NB4 (cell line): Measurements from ENCODE around the gene NCOA1.

Experiments
- POLR2A ChIP-seq: IDR thresholded peaks from 2 replicates; pipeline ENCODE4 v1.6.1; 2011; ENCODE audit warnings: mild to moderate bottlenecking; ENCODE audit not compliant: insufficient read length; ENCODE audit errors: extremely low read depth
- TF ChIP-seq, protein P1 (sequence below): IDR thresholded peaks from one replicate; pipeline ENCODE4 v1.5.1; 2012; ENCODE audit warnings: low read depth, low read length
- TF ChIP-seq, protein P2 (sequence below): IDR thresholded peaks from 2 replicates; pipeline ENCODE4 v1.6.1; 2011; ENCODE audit warnings: low read depth, low read length

DNA sequence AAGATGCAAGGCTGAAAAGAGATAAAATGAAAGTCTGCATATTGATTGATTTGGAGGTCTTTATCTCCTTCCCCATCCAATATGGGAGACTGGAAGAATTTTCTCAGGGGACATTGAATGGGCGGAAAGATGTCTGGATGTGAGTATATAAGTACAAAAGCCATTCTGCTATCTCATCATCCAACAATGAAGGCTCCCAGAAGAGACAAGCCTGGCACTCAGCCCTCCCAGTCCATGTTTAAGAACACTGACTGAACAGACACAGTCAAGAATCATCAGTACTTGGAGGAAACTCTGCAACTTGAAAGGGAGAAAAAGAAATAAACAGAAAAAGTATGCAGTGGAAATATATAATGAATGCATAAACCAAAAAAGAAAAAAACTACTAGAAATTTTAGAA is 221.2 kb downstream of the NCOA1 start:
- no peak for TF ChIP-seq POLR2A
- TF ChIP-seq, protein P1, sequence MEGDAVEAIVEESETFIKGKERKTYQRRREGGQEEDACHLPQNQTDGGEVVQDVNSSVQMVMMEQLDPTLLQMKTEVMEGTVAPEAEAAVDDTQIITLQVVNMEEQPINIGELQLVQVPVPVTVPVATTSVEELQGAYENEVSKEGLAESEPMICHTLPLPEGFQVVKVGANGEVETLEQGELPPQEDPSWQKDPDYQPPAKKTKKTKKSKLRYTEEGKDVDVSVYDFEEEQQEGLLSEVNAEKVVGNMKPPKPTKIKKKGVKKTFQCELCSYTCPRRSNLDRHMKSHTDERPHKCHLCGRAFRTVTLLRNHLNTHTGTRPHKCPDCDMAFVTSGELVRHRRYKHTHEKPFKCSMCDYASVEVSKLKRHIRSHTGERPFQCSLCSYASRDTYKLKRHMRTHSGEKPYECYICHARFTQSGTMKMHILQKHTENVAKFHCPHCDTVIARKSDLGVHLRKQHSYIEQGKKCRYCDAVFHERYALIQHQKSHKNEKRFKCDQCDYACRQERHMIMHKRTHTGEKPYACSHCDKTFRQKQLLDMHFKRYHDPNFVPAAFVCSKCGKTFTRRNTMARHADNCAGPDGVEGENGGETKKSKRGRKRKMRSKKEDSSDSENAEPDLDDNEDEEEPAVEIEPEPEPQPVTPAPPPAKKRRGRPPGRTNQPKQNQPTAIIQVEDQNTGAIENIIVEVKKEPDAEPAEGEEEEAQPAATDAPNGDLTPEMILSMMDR = no peak
- TF ChIP-seq, protein P2, sequence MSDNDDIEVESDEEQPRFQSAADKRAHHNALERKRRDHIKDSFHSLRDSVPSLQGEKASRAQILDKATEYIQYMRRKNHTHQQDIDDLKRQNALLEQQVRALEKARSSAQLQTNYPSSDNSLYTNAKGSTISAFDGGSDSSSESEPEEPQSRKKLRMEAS = no peak
